GM12891 (cell line): Measurements from ENCODE around the gene ALOX15B.

Experiments
- PAX5 ChIP-seq: IDR thresholded peaks from 2 replicates; pipeline ENCODE4 v1.6.1; 2011; ENCODE audit warnings: low read length, moderate library complexity, mild to moderate bottlenecking; ENCODE audit not compliant: insufficient read depth, severe bottlenecking
- POLR2A ChIP-seq: IDR thresholded peaks from 2 replicates; pipeline ENCODE4 v1.6.1; 2011; ENCODE audit warnings: low read depth, low read length, control low read depth
- POLR2AphosphoS5 ChIP-seq: IDR thresholded peaks from 2 replicates; pipeline ENCODE4 v1.6.1; 2011; ENCODE audit warnings: low read depth, low read length, control low read depth
- SPI1 ChIP-seq: IDR thresholded peaks from 2 replicates; pipeline ENCODE4 v1.6.1; 2011; ENCODE audit warnings: low read depth, low read length, control low read depth
- TAF1 ChIP-seq: IDR thresholded peaks from 2 replicates; pipeline ENCODE4 v1.6.1; 2011; ENCODE audit warnings: low read depth, low read length, control low read depth

DNA sequence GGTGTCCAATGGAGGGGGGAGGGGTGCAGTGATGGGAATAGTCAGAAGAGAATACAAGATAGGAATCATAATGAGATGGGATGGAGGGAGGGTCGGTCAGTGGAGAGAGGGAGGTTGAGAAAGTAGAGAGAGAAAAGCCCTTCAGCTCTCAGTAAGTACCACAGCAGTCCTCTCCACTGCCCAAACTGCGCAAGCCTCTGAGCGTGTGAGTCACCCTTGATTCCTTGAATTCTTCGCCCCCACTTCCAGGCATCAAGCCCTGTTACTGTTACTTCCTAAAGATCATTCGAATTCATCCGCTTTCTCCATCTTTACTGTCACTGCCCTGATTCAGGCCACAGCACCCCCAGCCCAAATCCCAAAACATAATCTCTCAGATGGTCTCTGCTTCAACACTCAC, 34.0 kb upstream of the ALOX15B start:
- TF ChIP-seq POLR2A: no peak
- no peak for TF ChIP-seq SPI1
- no peak for TF ChIP-seq TAF1
- TF ChIP-seq POLR2AphosphoS5: no peak
- no peak for TF ChIP-seq PAX5
